HCT116 (cell line): Measurements from ENCODE around the gene STPG1. TPM values are rescaled to one million over a fixed set of nuclear protein-coding genes. Genes with fewer than 3 reads are reported as not detected.

Experiments
- ATAC-seq: fragments of 200-7000 bp; cut with Tn5 transposase; 2 replicates; pipeline ENCODE4 v1.9.1; 2020; ENCODE audit warnings: mild to moderate bottlenecking, moderate library complexity
- BruUV-seq: library from RNA; stranded (reverse); fragments of 400-500 nt; replicated peaks from 2 replicates; lab custom pipeline; 2021; lab: Mats Ljungman, UMichigan
- CTCF ChIA-PET: fragments of 300-600 bp; sonication (Branson Sonifier 250); formaldehyde crosslinking; loops from one replicate; lab custom pipeline; 2021; ENCODE audit warnings: antibody characterized with exemption; lab: Charles Lee
- POLR2A ChIA-PET: fragments of 300-600, 350-600 bp; sonication (Branson Sonifier 250); formaldehyde crosslinking; loops from one replicate; lab custom pipeline; 2021; ENCODE audit warnings: antibody characterized with exemption; lab: Charles Lee
- RAD21 ChIA-PET, 2 experiments: fragments of 300-600 bp; sonication (Branson Sonifier 250); formaldehyde crosslinking; loops; one replicate each; lab custom pipeline; 2023; ENCODE audit warnings: low total read pairs in 2 of 2; ENCODE audit not compliant: uncharacterized antibody in 2 of 2, unreplicated experiment in 2 of 2, low non-redundant PET in 1 of 2; lab: Charles Lee
- DNase-seq: peaks from one replicate; pipeline ENCODE4 v3.0.0-alpha.2; 2010; ENCODE audit warnings: low read depth, low spot score
- H2AFZ ChIP-seq: fragments of 200-600 bp; shearing (Covaris generic), sonication (generic); 2 replicates; pipeline ENCODE4 v1.6.1; 2017; ENCODE audit warnings: low read depth, mixed run types, mixed read lengths, antibody characterized with exemption, low read length; ENCODE audit not compliant: poor library complexity, severe bottlenecking
- H3K27ac ChIP-seq: 2 replicates; pipeline ENCODE4 v1.5.1; 2012; ENCODE audit warnings: low read depth, low read length
- H3K27me3 ChIP-seq: fragments of 200-600 bp; sonication (generic); 2 replicates; pipeline ENCODE4 v1.6.1; 2016; ENCODE audit warnings: mixed run types, low read length, mixed read lengths; ENCODE audit not compliant: insufficient read depth
- H3K36me3 ChIP-seq, 2 experiments: fragments of 200-500 bp in 1 of 2; fragments of 200-600 bp in 1 of 2; sonication (Bioruptor generic) in 1 of 2; sonication (generic) in 1 of 2; 2 replicates each; pipeline versions ENCODE4 v1.5.1 to v1.6.1; 2014 to 2016; ENCODE audit warnings: low read length in 2 of 2, inconsistent platforms in 1 of 2, mixed read lengths in 1 of 2, mixed run types in 1 of 2; ENCODE audit not compliant: insufficient read depth in 2 of 2, control insufficient read depth in 1 of 2
- H3K4me1 ChIP-seq, 2 experiments: fragments of 200-600 bp in 1 of 2; sonication (generic) in 1 of 2; 2 replicates each; pipeline versions ENCODE4 v1.5.1 to v1.6.1; 2012 to 2017; ENCODE audit warnings: low read length in 2 of 2, inconsistent platforms in 1 of 2, mild to moderate bottlenecking in 1 of 2, mixed read lengths in 1 of 2, mixed run types in 1 of 2, moderate library complexity in 1 of 2; ENCODE audit not compliant: insufficient read depth in 2 of 2, control insufficient read depth in 1 of 2
- H3K4me2 ChIP-seq: fragments of 200-600 bp; sonication (generic); 2 replicates; pipeline ENCODE4 v1.6.1; 2017; ENCODE audit warnings: mixed run types, low read length, mixed read lengths
- H3K4me3 ChIP-seq, 2 experiments: fragments of 200-600 bp in 1 of 2; sonication (generic) in 1 of 2; replicated peaks in 1 of 2; 2 replicates each; pipeline ENCODE4 v1.5.1; 2011 to 2016; ENCODE audit warnings: low read length in 2 of 2, control low read depth in 1 of 2, low read depth in 1 of 2, mild to moderate bottlenecking in 1 of 2, mixed read lengths in 1 of 2, mixed run types in 1 of 2
- H3K79me2 ChIP-seq: fragments of 200-600 bp; sonication (generic); 2 replicates; pipeline ENCODE4 v1.6.1; 2017; ENCODE audit warnings: mild to moderate bottlenecking, mixed run types, low read length, moderate library complexity, mixed read lengths; ENCODE audit not compliant: insufficient read depth
- H3K9ac ChIP-seq: fragments of 200-600 bp; sonication (generic); 2 replicates; pipeline ENCODE4 v1.6.1; 2016; ENCODE audit warnings: low read length, mixed read lengths
- H3K9me2 ChIP-seq: fragments of 200-600 bp; sonication (generic), shearing (Covaris generic); 2 replicates; pipeline ENCODE4 v1.6.1; 2017; ENCODE audit warnings: mixed run types, mild to moderate bottlenecking, moderate library complexity; ENCODE audit not compliant: insufficient read depth
- H3K9me3 ChIP-seq, 2 experiments: fragments of 200-500 bp in 1 of 2; fragments of 200-600 bp in 1 of 2; sonication (Bioruptor generic) in 1 of 2; sonication (generic) in 1 of 2; 2 replicates each; pipeline ENCODE4 v1.6.1; 2014 to 2017; ENCODE audit warnings: low read length in 2 of 2, mixed read lengths in 2 of 2, inconsistent platforms in 1 of 2, low read depth in 1 of 2, mild to moderate bottlenecking in 1 of 2, mixed run types in 1 of 2, moderate library complexity in 1 of 2; ENCODE audit not compliant: control insufficient read depth in 1 of 2, insufficient read depth in 1 of 2
- H4K20me1 ChIP-seq: fragments of 200-600 bp; sonication (generic), shearing (Covaris generic); 2 replicates; pipeline ENCODE4 v1.6.1; 2017; ENCODE audit warnings: mixed run types, mild to moderate bottlenecking, moderate library complexity; ENCODE audit not compliant: insufficient read depth
- CBX3 ChIP-seq: IDR thresholded peaks from 2 replicates; pipeline ENCODE4 v1.6.1; 2012; ENCODE audit warnings: low read depth
- CEBPB ChIP-seq: IDR thresholded peaks from 2 replicates; pipeline ENCODE4 v1.6.1; 2012; ENCODE audit warnings: low read depth
- EZH2phosphoT487 ChIP-seq: fragments of 200-600 bp; IDR thresholded peaks from 2 replicates; pipeline ENCODE4 v1.6.1; 2018; ENCODE audit warnings: antibody characterized with exemption, borderline replicate concordance
- POLR2A ChIP-seq: IDR thresholded peaks from 2 replicates; pipeline ENCODE4 v1.7.0; 2011; ENCODE audit warnings: borderline replicate concordance; ENCODE audit not compliant: insufficient read depth, insufficient read length; ENCODE audit errors: extremely low read depth
- POLR2AphosphoS5 ChIP-seq: IDR thresholded peaks from 2 replicates; pipeline ENCODE4 v1.6.1; 2011; ENCODE audit warnings: mild to moderate bottlenecking, low read depth, low read length, moderate library complexity
- RAD21 ChIP-seq: IDR thresholded peaks from 2 replicates; pipeline ENCODE4 v1.6.1; 2012; ENCODE audit warnings: low read depth, mild to moderate bottlenecking
- SIN3A ChIP-seq: IDR thresholded peaks from 2 replicates; pipeline ENCODE4 v1.6.1; 2012; ENCODE audit warnings: low read depth
- SP1 ChIP-seq: IDR thresholded peaks from 2 replicates; pipeline ENCODE4 v1.6.1; 2012; ENCODE audit warnings: low read depth
- YY1 ChIP-seq: IDR thresholded peaks from 2 replicates; pipeline ENCODE4 v1.6.1; 2011; ENCODE audit warnings: low read length, low read depth, moderate library complexity, mild to moderate bottlenecking; ENCODE audit not compliant: insufficient replicate concordance; ENCODE audit errors: extremely low read depth
- ZBTB33 ChIP-seq: IDR thresholded peaks from 2 replicates; pipeline ENCODE4 v1.6.1; 2011; ENCODE audit warnings: mild to moderate bottlenecking, low read length, moderate library complexity; ENCODE audit not compliant: insufficient replicate concordance; ENCODE audit errors: extremely low read depth
- ZNF274 ChIP-seq: fragments of 200-500 bp; sonication (Bioruptor generic); IDR thresholded peaks from 2 replicates; pipeline ENCODE4 v1.6.1; 2014; ENCODE audit warnings: mild to moderate bottlenecking, low read depth, low read length, inconsistent platforms
- intact Hi-C: fragments of 100-400 bp; cut with micrococcal nuclease; formaldehyde crosslinking; loops from 2 replicates; pipeline ENCODE4 v1.10.0; 2022
- total RNA-seq: library from RNA; stranded (reverse); gene quantifications from one replicate; pipeline ENCODE4 v1.2.1, GENCODE V29; 2021; ENCODE audit not compliant: unreplicated experiment
- TF ChIP-seq, protein P1 (sequence below): IDR thresholded peaks from 2 replicates; pipeline ENCODE4 v1.6.1; 2012

The STPG1 gene
- total RNA-seq, 1 experiment from 2014 or later, result 13.4 TPM

GRCh38 chr1:24411963-24412362, 1.6 kb downstream of the STPG1 start:
- Histone ChIP-seq H3K27me3 (no peaks in the 10 kb centered on the region), H3K9me3 (no peaks in the 10 kb centered on the region), H3K9me2 (no peaks in the 10 kb centered on the region), H3K9ac (no peak overlapping the region), H3K36me3 (no peaks in the 10 kb centered on the region), H2AFZ (no peak overlapping the region), H4K20me1 (no peaks in the 10 kb centered on the region), H3K4me3 (no peak overlapping the region), H3K27ac (no peak overlapping the region), H3K79me2 (no peaks in the 10 kb centered on the region), H3K4me1 (peaks cover 24 to 68% of the 10 kb centered on the region in 2 experiments), H3K4me2 (peak overlapping the region; percentile 96)
- ChIA-PET RAD21 (no interaction called here), POLR2A (no interaction called here), CTCF (interaction anchor here (1.8 kb wide), 1 partner anchor 20 kb away, joined by 10 read pairs; no protein-coding TSS in a partner anchor)
- no TSS peak for BruUV-seq
- intact Hi-C loops, result loop anchor here (10.0 kb wide), 1 partner anchor 113 kb away; no protein-coding TSS in a partner anchor
- ATAC-seq (no peak), DNase-seq (no peak)
- no peak for TF ChIP-seq RAD21
- TF ChIP-seq, protein P1, sequence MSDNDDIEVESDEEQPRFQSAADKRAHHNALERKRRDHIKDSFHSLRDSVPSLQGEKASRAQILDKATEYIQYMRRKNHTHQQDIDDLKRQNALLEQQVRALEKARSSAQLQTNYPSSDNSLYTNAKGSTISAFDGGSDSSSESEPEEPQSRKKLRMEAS, result no peak
- no peak for TF ChIP-seq SIN3A
- TF ChIP-seq CBX3, result no peak
- TF ChIP-seq EZH2phosphoT487, result no peak
- TF ChIP-seq SP1, result no peak

- no peaks in the 10 kb centered on the region for H4K20me1 ChIP-seq
- ChIA-PET POLR2A (no interaction called here), CTCF (interaction anchor here (2.4 kb wide), 1 partner anchor 19 kb away, joined by 20 read pairs; no protein-coding TSS in a partner anchor), RAD21 (no interaction called here)
- no peak for TF ChIP-seq POLR2A
- TF ChIP-seq, protein P1, result no peak
- no peak for TF ChIP-seq SIN3A
- no peak for TF ChIP-seq CBX3
- no peak for TF ChIP-seq ZBTB33
- no peak for TF ChIP-seq CEBPB
- no peak for TF ChIP-seq RAD21
- TF ChIP-seq POLR2AphosphoS5, result no peak
- no peak for TF ChIP-seq YY1
- no peak for TF ChIP-seq ZNF274
- H3K79me2 ChIP-seq, result no peaks in the 10 kb centered on the region
- peaks cover 18 to 56% of the 10 kb centered on the region in 2 experiments for H3K4me1 ChIP-seq
- no peak overlapping the region for H3K27ac ChIP-seq
- intact Hi-C loops, result loop anchor here (10.0 kb wide), 1 partner anchor 114 kb away; no protein-coding TSS in a partner anchor
- DNase-seq (no peak), ATAC-seq (no peak)
- no peak overlapping the region for H3K4me3 ChIP-seq
- peak overlapping the region; percentile 96 for H3K4me2 ChIP-seq
- H2AFZ ChIP-seq, result no peak overlapping the region
- no peaks in the 10 kb centered on the region for H3K9me3 ChIP-seq
- no TSS peak for BruUV-seq
- H3K9me2 ChIP-seq, result no peaks in the 10 kb centered on the region
- no peak overlapping the region for H3K9ac ChIP-seq
- no peaks in the 10 kb centered on the region for H3K36me3 ChIP-seq
- H3K27me3 ChIP-seq, result no peaks in the 10 kb centered on the region
These were observed 2.8 kb downstream of the STPG1 start for GRCh38 chr1:24410750-24411149.
